HG03457 (cell line): ENCODE data around the gene GIGYF2.
"Not testable (repeated sequence)": the region's sequence is repeated elsewhere in the genome, so short reads cannot be mapped to it uniquely, and the experiment has no call there.

Experiments
- ATAC-seq: cut with Tn5 transposase; IDR thresholded peaks from one replicate; pipeline ENCODE4 v1.9.1; 2021; ENCODE audit warnings: moderate number of reproducible peaks; ENCODE audit not compliant: unreplicated experiment

The GIGYF2 gene

GRCh38 chr2:232800166-232800565 is 103.0 kb downstream of the GIGYF2 start:
- ATAC-seq, result no peak

DNA sequence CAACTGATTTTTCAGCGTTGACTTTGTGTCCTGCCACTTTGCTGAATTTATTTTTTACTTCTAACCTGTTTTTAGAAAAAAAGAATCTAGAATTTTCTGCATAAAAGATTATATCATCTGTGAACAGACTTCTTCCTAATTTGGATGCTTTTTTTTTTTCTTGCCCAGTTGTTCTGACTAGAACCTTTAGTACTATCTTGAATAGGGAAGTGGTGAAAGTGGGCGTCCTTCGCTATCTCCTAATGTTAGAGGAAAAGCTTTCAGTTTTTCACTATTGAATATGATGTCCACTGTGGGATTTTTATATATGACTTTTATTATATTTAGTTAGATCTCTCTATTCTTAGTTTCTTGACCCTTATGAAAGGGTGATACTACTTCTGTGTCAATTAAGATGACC is 105.0 kb downstream of the GIGYF2 start:
- no peak for ATAC-seq

GRCh38 chr2:232809349-232810124 is 112.4 kb downstream of the GIGYF2 start:
- no peak for ATAC-seq

- no peak for ATAC-seq
Observed at GRCh38 chr2:232810444-232810843, 113.3 kb downstream of the GIGYF2 start.

GRCh38 chr2:232815569-232815968 is 118.4 kb downstream of the GIGYF2 start:
- ATAC-seq, result no peak

DNA sequence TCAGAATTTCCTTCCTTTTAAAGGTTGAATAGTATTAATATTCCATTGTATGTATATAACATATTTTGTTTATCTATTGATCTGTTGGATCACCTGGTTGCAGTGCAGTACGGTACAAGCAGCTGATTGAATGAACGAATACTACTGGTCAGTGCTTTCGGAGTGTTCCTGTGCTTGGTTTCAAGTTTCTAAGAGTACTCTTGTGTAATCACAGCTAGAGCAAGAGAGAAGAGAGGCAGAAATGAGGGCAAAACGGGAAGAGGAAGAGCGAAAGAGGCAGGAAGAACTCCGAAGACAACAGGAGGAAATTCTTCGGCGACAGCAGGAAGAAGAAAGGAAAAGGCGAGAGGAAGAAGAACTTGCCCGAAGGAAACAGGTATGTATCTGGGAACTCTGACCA is 119.5 kb downstream of the GIGYF2 start:
- no peak for ATAC-seq

DNA sequence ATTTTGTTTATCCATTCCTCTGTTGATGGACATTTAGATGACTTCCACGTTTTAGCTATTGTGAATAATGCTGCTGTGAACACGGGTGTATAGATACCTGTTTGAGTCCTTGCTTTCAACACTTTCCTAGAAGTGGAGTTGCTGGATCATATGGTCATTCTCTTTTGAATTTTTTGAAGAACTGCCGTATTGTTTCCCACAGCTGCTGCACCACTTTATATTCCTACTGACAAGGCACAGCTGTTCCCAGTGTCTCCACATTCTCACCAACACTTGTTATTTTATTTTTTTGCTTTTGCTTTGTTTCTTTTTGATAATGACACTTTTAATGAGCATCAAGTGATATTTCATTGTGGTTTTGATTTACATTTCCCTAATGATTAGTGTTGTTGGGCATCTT is 120.6 kb downstream of the GIGYF2 start:
- no peak for ATAC-seq

- no peak for ATAC-seq
Observed at GRCh38 chr2:232829988-232830387, 132.9 kb downstream of the GIGYF2 start.

DNA sequence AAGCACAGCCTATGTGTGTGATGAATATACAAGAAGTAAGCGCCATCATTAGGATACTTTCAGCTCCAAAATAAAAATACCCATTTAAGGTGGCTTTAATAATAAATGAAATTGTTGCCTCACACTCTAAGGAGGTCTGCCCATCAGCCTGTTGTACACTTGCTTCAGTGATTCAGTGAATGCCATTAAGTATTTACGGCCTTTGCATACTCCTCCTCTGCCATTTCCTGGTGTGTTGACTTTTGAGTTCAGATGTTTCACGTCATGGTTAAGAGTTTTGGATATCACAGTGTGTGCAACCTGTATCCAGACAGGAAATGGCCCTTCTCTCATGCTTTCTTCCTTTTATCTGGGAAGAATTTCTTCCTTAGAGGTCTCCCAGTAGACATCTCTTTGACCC is 134.4 kb downstream of the GIGYF2 start:
- no peak for ATAC-seq

- ATAC-seq, result no peak
Observed at GRCh38 chr2:232833830-232834229, 136.7 kb downstream of the GIGYF2 start.

DNA sequence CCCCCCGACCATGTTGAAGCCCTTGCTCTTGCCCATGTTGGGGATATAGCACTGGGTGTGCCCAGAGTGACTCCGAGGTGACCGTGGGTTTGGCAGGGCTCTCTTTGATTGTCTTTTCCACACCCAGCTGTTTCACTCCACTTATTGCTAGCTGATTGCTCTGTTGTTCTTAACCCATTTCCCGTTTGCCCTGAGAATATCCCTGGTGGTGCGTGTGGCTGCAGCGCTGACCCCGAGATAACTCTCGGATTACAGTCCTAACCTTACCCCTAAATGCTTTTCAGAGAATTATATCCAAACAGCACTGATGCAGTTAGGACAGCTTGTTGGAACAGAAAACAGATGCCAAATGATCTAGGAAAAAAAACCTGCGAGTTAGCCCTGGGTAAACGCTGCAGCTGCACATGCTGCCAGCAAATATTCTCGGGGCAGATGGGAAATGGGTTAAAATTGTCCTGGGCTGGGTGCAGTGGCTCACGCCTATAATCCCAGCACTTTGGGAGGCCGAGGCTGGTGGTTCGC is 138.6 kb downstream of the GIGYF2 start:
- ATAC-seq, result no peak

- no peak for ATAC-seq
Observed at GRCh38 chr2:232836934-232837333, 139.8 kb downstream of the GIGYF2 start.

GRCh38 chr2:232838406-232838874 is 141.3 kb downstream of the GIGYF2 start:
- no peak for ATAC-seq

GRCh38 chr2:232839411-232840079 is 142.4 kb downstream of the GIGYF2 start:
- no peak for ATAC-seq

GRCh38 chr2:232842689-232843088 is 145.6 kb downstream of the GIGYF2 start:
- no peak for ATAC-seq

DNA sequence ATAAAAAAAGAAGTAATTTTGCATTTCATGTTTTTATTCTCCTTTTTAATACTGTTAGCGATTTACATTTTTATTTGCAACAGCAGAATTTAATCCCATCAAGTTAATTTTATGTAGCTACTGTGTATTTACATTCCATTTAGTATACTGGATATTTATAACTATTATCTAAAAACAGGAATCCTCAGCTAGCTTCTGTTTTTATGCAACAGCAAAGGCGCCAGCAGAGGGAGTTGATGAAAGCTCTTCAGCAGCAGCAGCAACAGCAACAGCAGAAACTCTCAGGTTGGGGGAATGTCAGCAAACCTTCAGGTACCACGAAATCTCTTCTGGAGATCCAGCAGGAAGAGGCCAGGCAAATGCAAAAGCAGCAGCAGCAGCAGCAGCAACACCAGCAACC is 146.7 kb downstream of the GIGYF2 start:
- ATAC-seq, result no peak

DNA sequence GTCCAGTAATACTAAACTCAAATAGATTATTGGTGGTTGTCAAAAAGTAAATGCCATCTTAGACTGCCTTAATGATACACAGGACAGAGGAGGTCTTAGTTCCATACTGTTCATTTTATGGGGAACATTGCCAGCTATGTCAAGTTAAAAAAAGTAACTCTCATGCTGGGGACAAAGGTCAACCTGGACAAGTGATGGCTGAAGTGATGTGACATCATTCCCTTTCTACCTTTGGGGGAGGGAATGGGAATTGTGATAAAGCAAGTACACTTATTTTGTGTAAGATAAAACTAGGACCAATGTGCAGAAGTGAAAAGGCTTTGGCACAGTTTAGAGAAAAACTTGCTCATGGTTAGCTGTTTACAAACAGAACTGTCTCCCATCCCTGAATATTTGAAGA is 148.9 kb downstream of the GIGYF2 start:
- no peak for ATAC-seq

DNA sequence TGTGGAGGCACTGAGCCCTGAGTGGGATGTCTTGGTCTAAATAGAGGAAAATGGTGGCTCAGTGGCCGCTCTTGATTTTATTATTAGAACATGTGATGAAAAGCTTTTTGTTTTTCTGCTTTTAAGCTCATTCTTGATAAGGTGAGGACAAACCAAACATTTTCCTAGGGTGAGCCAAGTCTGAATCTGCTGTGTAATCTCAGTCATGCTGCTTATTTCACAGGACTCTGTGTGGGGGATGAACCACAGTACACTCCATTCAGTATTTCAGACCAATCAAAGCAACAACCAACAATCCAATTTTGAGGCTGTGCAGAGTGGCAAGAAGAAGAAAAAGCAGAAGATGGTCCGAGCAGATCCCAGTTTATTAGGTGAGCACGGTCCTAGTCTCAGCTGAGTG is 152.9 kb downstream of the GIGYF2 start:
- no peak for ATAC-seq

DNA sequence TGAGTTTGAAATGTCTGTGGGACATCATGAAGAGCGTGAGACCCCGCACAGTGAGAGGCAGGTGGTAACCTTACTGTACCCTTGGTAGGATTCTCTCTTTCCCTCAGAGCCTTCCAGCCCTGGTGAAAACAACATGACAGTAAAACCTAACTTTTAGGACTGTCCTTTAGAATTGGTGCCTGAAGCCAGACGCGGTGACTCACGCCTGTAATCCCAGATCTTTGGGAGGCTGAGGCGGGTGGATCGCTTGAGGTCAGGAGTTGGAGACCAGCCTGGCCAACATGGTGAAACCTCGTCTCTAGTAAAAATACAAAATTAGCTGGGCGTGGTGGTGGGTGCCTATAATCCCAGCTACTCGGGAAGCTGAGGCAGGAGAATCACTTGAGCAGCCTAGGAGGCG is 154.9 kb downstream of the GIGYF2 start:
- ATAC-seq, result not testable (repeated sequence)

- no peak for ATAC-seq
Observed at GRCh38 chr2:232852676-232853075, 155.5 kb downstream of the GIGYF2 start.

DNA sequence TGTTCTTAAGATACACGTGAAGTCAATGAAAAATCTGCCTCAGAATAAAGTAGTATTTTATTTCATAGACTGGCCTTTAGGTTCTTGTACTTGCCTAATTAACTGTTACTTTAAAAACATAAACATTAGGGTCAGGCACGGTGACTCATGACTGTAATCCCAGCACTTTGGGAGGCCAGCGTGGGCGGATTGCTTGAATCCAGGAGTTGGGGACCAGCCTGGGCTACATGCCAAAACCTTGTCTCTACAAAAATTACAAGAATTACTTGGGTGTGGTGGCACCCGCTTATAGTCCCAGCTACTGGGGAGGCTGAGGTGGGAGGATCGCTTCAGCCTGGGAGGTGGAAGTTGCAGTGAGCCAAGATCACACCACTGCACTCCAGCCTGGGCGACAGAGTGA is 157.0 kb downstream of the GIGYF2 start:
- no peak for ATAC-seq

GRCh38 chr2:232857158-232857563 is 160.0 kb downstream of the GIGYF2 start:
- no peak for ATAC-seq
